HEK293T (cell line): Measurements from ENCODE around the gene MAN1B1.
A peak's percentile ranks its signal among the peaks of the same experiment; 100 is the strongest.

Source experiments
- BHLHE40 ChIP-seq: fragments of 450-650 bp; IDR thresholded peaks from 2 replicates; pipeline ENCODE4 v1.6.1; 2016; ENCODE audit warnings: mild to moderate bottlenecking, moderate library complexity, borderline replicate concordance
- FOXM1 ChIP-seq: fragments of 450-650 bp; IDR thresholded peaks from 2 replicates; pipeline ENCODE4 v1.6.1; 2017; ENCODE audit warnings: mild to moderate bottlenecking, borderline replicate concordance
- SP1 ChIP-seq: fragments of 450-650 bp; IDR thresholded peaks from 2 replicates; pipeline ENCODE4 v1.6.1; 2017
- ZNF384 ChIP-seq: fragments of 450-650 bp; IDR thresholded peaks from 2 replicates; pipeline ENCODE4 v1.6.1; 2016

DNA sequence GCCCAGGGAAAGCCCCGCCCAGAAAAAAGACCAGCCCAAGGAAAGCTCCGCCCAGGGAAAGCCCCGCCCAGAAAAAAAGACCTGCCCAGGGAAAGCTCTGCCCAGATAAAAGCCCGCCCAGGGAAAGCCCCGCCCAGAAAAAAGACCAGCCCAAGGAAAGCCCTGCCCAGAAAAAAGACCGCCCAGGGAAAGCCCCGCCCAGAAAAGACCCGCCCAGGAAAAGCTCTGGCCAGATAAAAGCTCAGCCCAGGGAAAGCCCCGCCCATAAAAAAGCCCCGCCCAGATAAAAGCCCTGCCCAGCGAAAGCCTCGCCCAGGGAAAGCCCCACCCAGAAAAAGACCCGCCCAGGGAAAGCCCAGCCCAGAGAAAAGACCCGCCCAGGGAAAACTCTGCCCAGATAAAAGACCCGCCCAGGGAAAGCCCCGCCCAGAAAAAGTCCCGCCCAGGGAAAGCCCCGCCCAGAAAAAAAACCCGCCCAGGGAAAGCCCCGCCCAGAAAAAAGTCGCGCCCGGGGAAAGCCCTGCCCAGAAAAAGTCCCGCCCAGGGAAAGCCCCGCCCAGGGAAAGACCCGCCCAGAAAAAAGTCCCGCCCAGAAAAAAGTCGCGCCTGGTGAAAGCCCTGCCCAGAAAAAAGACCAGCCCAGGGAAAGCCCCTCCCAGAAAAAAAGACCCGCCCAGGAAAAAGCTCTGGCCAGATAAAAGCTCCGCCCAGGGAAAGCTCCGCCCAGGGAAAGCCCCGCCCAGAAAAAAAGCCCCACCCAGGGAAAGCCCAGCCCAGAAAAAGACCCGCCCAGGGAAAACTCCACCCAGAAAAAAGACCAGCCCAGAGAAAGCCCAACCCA lies 64.1 kb downstream of the MAN1B1 start:
- TF ChIP-seq SP1 = peak; percentile 65
- TF ChIP-seq ZNF384 = no peak
- no peak for TF ChIP-seq BHLHE40
- no peak for TF ChIP-seq FOXM1
